GM21529 (cell line): Measurements from ENCODE around the gene RNF43.

Experiments
- ATAC-seq: cut with Tn5 transposase; IDR thresholded peaks from one replicate; pipeline ENCODE4 v1.9.1; 2021; ENCODE audit not compliant: unreplicated experiment

RNF43 gene

GRCh38 chr17:58382872-58383242, 34.5 kb downstream of the RNF43 start:
- no peak for ATAC-seq

- peak; percentile 70 for ATAC-seq
These were observed 35.0 kb downstream of the RNF43 start for GRCh38 chr17:58382108-58382871.

GRCh38 chr17:58381124-58382035, 36.0 kb downstream of the RNF43 start:
- no peak for ATAC-seq

- ATAC-seq = no peak
These were observed 36.9 kb downstream of the RNF43 start for GRCh38 chr17:58380207-58381123.

GRCh38 chr17:58379511-58379824, 37.9 kb downstream of the RNF43 start:
- no peak for ATAC-seq

- no peak for ATAC-seq
These were observed 38.4 kb downstream of the RNF43 start for GRCh38 chr17:58378733-58379510.

GRCh38 chr17:58377661-58378060, 39.7 kb downstream of the RNF43 start:
- ATAC-seq = no peak

- no peak for ATAC-seq
These were observed 40.2 kb downstream of the RNF43 start for GRCh38 chr17:58377093-58377601.

GRCh38 chr17:58376472-58377000, 40.8 kb downstream of the RNF43 start:
- no peak for ATAC-seq

- no peak for ATAC-seq
These were observed 41.5 kb downstream of the RNF43 start for GRCh38 chr17:58375811-58376210.

GRCh38 chr17:58375256-58375655, 42.1 kb downstream of the RNF43 start:
- ATAC-seq = no peak

GRCh38 chr17:58373923-58374322, 43.4 kb downstream of the RNF43 start:
- ATAC-seq = no peak

GRCh38 chr17:58373003-58373402, 44.3 kb downstream of the RNF43 start:
- no peak for ATAC-seq

GRCh38 chr17:58371300-58371950, 45.9 kb downstream of the RNF43 start:
- no peak for ATAC-seq

- ATAC-seq = no peak
These were observed 46.6 kb downstream of the RNF43 start for GRCh38 chr17:58370716-58371115.

GRCh38 chr17:58370309-58370708, 47.0 kb downstream of the RNF43 start:
- ATAC-seq = no peak

- no peak for ATAC-seq
These were observed 47.9 kb downstream of the RNF43 start for GRCh38 chr17:58369214-58370031.

GRCh38 chr17:58368860-58369213, 48.5 kb downstream of the RNF43 start:
- no peak for ATAC-seq
